Activated CD4-positive, alpha-beta T cell treated with anti-CD3 and anti-CD28 coated beads, Interleukin-2, amount 50 U/mL, for 1 hour (primary cell): Measurements from ENCODE around the gene TMEM33.

Experiments
- DNase-seq: peaks from one replicate; pipeline ENCODE4 v3.0.0-alpha.2; 2020

The TMEM33 gene

DNA sequence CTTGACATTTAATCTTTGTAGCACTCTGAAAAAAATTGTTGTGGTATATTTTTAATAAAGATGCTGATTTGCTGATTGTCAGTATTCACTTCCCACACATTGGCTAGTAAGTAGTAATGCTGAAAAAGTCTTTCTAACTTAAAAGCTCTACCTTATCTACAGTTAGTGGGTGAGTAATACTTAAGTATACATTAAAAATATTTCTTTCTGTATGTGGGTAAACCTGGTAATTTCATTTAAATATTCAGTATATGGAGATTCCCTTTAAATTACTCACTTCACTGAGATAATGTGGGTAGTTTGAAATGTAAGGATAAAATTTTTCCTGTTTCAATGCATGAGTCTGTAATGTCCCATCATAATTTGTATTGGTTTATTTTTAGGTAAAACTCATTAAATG lies 5.6 kb downstream of the TMEM33 start:
- DNase-seq = no peak

DNA sequence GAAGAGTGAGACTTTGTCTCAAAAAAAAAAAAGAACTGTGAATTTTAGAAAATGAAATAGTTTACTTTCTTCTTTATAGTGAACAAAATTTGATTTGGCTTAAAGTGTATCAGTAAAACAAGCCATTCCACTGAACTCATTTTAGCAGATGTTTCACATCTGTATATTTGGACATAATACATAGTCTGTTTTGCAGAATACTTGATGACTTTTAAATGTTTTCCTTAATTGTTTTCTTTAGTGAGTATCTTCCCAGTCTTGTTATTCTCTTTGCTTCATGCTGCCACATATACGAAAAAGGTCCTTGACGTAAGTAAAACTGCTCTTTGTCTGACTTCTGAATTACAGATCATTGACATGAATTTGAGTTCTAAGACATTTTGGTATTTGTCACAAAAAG lies 8.3 kb downstream of the TMEM33 start:
- no peak for DNase-seq

DNA sequence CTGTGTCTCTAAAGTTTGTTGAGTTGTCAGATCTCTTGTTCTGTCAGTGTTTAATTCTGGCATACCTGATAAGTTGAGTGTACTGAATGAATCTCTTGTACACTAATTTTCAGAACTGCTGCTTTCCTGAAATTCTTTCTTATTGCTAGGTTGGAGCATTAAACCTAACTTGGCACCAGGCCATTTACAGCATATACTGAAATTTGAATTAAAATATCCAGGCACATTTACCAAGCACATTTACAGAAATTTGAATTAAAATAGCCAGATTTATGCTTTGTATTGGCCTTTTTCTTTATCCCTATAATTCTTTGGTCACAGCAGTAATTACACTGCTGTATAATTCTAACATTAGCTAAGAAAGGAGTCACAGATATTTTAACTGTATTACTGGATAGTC lies 8.9 kb downstream of the TMEM33 start:
- no peak for DNase-seq

DNA sequence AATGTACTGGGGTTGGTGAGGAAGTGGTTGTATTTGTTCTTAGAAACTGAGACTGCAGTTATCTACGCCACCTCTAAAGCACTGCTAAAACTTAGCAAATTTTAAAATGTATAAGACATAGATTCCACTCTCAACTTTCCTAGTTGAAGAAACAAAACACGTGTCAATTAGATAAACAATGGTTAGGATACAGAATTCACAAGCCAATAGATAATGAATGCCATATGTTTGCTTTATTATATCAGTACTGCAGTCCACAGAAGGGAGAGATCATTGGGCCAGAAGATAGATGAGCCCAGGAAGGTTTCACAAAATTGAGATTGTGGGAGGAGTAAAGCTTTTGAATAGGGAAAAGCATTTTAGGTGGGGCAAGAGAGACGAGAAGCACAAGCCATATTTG lies 14.3 kb downstream of the TMEM33 start:
- DNase-seq = no peak

DNA sequence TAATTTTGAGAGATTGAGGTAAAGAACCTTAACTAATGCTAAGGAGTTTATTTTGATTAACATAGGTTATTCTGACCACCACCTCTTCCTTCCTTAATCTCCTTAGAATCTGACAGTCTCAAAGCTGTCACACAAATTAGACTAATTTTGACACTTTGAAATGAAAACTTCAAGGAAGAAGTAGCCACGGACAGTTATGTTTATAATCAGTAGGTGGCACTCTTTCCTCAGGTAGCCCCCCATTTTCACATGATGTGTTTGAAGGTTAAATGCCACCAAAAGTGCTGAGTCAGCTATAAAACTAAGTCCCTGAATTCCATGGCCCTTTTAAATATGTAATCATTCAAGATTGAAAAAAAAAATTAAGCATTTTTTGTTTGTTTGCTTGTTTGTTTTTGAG lies 22.4 kb downstream of the TMEM33 start:
- no peak for DNase-seq

DNA sequence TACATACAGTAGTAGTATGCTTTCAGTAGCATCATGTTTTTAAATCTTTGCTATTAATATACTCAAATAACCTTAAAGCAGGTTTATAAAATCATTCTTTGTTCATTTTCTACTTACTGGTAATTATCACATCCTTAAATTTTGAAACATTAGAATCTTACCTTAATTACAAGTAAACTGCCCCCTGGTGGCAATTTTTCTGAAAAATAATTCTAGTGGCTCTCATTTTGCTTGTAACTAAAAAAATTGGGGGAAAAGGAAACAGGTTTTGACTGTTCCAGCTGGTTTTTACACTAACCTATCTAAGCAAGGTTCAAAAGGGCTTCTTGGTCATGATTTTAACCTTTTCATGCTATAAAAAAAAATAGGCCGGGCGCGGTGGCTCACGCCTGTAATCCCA lies 27.9 kb downstream of the TMEM33 start:
- no peak for DNase-seq

DNA sequence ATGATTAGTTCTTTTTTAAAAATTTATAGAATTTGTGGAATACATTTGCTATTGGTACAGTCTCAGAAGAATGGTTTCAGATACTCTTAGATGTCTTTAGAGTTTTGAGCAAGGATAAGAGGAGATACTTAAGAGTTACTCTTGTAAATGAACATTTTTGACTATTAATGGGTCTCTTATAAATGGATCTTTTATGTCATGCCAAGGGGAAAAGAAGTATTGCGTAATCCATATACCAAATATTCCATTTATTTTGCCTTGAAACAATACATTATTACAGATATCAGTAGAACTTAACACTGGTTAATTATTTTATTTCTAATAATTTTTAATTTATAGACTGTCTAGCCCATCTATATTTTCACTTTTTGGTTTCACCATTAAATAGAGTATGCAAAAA lies 29.2 kb downstream of the TMEM33 start:
- no peak for DNase-seq

DNA sequence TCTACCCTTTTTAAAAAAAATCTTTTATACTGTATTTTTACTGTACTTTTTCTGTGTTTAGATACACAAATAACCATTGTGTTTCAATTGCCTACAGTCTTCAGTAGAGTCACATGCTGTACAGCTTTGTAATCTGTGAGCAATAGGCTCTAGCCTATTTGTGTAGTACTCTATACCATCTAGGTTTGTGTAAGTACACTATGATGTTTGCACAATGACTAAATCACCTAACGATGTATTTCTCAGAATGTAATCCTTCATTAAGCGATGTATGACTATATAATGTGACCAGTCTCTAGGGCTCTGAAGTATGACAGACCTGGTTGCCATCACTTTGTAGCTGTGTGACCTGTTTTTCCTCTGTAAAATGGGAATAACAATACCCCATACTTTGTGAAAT lies 32.2 kb downstream of the TMEM33 start:
- no peak for DNase-seq

DNA sequence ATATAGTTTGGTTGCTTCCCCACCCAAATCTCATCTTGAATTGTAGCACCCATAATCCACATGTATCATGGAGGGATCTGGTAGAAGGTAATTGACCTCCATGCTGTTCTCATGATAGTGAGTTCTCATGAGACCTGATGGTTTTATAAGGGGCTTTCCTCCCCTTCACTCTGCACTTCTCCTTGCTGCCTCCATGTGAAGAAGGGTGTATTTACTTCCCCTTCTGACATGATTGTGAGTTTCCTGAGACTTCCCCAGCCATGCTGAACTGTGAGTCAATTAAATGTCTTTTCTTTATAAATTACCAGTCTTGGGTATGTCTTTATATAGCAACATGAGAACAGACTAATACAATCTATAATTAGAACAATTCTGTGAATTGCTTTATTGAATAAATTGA lies 34.4 kb downstream of the TMEM33 start:
- no peak for DNase-seq

DNA sequence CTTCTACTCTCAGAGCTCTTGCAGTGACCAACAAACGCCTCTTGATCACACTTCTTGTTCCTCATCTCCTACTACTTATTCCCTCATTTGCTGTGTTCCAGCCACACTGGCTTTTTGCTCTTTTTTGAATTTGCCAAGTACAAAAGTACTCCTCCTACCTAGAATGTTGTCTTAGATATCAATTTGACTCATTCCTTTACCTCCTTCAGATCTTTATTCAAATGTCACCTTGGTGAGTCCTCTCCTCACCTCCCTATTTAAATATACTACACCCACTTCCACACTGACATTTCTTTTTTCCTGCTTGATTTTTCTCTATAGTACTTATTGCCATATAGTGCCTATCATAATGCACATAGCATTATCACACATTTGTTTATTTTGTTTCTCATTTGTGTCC lies 40.1 kb downstream of the TMEM33 start:
- no peak for DNase-seq

DNA sequence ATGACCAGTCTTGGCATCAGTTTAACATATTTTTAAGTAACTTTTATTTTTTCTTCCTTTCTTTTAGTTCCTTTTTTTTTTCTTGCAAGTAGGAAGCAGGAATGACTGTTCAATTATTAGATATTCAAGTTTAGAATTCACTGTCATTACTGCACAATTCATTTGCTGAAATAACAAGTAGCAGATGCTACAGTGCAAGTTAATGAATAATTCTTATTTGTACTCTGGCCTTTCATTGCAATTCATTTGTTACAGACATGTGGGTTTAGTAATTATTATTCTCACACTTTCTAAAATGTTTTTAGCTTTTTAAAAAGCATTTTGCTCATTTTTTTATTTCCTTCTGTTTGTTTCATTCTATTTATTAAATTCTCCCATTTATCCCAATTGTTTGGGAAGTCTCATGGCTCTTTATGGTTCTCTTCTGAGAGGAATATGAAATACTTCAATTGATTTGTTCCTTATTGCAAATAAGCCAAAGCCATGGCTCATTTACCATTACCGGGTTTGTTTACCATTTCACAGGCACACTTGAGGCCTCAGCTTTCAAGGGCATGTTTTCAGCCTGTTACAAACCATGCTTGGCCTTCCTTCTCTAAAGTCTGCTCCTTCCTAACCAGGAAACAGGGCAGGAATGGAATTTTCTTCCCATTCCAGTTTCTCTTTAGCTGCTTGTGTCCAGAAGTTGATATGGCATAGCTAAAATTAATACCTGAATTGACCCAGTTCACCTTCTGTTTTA lies 41.7 kb downstream of the TMEM33 start:
- DNase-seq = no peak

DNA sequence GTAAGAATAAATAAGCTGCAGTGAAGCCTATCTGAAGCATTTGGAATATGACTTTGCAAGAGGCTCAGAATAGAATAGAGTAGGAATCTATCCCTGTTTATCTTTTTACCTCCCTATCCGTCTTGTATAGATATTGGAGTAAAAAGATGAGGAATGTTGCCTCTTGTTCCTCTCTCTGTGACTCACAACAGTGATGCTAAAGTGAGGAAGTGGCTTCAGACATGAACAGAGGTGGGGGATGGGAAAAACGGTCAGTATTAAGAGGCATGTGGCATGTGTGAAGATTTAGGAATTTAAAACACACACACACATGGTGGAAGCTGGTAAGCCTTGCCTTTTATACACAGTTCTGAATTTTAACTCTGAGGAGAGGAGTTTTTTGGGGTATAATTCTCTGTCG lies 42.5 kb downstream of the TMEM33 start:
- no peak for DNase-seq

DNA sequence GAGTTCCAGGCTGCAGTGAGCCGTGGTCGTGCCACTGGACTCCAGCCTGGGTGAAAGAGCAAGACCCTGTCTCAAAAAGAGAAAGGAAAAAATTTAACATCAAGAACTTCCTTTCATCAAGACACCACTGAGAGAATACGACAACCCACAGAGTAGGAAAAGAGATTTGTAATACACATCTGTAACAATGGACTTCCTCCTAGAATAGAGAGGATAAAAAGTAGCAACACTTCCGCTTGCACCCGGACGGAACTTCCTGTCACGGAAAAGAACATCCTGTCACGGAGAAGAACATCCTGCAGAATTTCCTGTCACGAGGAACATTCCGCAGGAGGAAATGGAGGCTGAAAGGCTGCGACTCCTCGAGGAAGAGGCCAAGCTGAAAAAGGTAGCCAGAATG lies 46.2 kb downstream of the TMEM33 start, which contains the start of gene DCAF4L1:
Gene DCAF4L1 (plus strand): TSS at position 301 of the 400 bp plus-strand sequence. CDS start 37 bp downstream, at position 338.
- no peak for DNase-seq

DNA sequence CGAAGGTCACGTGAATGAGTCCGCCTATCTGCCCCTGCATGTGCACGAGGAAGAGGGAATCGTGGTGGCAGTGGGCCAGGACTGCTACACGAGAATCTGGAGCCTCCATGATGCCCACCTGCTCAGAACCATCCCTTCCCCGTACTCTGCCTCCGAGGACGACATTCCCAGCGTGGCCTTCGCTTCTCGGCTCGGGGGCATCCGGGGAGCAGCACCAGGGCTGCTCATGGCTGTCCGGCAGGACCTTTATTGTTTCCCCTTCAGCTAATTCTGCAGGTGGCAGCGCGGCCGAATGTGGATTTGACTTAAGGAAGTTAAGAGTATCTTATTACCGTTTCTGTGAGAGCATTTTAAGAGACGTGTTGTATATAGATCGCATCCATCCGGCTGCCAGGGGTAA lies 47.5 kb downstream of the TMEM33 start:
- no peak for DNase-seq

DNA sequence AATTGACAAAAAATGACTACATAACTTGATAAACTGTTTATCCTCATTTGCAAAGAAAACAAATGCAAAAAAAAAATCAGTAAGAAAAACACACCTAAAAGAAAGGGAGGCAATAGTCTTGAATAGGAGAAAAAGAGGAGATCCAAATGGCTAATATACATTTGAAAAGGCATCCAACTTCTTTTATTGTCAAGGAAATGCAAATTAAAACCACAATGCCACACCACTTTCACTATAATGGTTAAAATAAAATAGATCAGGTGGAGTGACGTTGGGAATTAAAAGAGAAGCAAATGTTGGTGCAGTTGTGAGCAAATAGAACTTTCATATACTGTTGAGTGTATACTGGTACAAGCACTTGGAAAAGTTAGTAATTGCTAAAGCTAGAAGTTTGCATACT lies 49.9 kb downstream of the TMEM33 start:
- no peak for DNase-seq

DNA sequence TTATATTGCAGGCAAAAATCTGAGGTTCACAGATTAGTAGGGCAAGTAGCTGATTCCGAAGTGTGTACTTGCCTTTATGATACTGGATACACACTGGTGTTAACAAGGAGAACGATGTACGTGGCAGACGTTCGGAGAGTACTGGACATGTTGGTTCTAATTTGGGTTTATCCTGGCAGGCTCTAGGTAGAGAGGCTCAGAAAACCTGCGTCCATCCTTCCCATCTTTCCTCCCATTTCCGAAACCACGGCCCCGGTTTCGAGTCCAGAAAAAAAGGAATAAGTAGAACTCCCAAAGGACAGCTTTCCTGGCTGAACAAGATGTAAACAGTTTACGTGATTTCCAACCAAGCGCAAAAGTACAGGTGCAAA lies 54.8 kb downstream of the TMEM33 start:
- DNase-seq = no peak

DNA sequence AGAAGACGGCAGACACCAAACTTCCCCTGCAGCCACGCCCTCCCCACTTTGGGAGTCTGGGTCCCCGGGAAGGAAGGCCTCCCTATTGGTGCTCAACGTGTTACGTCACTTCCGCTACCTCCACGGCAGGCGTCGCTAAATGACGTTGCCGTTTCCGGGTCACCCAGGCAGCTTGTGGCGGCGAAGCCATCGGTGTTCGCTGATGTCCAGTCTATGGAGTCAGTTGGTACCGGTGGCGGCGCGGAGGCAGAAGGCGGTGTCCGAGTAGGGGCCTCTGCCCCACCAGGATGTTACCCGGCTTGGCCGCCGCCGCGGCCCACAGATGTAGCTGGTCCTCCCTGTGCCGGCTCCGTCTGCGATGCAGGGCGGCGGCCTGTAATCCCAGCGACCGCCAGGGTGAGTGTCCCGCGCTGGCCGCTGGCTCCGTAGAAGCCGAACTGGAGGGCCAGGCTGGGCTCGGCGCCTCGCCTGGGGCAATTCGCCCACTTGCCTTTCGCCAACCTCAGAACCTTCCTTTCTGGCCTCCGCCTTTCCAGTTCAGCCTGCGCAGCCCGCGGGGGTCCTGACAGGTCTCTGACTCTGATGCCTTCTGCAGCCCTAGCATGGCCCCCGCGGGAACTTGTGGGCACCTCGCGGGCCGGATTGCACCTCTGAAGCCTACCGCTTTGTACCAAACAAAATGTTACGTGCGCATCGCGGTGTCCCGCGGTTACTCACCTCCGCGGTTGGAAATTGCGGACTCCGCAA lies 55.3 kb downstream of the TMEM33 start, which contains the start of gene SLC30A9:
Gene SLC30A9 (plus strand): TSS at position 166 of the 747 bp plus-strand sequence. CDS start 122 bp downstream, at position 288.
- peak; percentile 91 for DNase-seq

DNA sequence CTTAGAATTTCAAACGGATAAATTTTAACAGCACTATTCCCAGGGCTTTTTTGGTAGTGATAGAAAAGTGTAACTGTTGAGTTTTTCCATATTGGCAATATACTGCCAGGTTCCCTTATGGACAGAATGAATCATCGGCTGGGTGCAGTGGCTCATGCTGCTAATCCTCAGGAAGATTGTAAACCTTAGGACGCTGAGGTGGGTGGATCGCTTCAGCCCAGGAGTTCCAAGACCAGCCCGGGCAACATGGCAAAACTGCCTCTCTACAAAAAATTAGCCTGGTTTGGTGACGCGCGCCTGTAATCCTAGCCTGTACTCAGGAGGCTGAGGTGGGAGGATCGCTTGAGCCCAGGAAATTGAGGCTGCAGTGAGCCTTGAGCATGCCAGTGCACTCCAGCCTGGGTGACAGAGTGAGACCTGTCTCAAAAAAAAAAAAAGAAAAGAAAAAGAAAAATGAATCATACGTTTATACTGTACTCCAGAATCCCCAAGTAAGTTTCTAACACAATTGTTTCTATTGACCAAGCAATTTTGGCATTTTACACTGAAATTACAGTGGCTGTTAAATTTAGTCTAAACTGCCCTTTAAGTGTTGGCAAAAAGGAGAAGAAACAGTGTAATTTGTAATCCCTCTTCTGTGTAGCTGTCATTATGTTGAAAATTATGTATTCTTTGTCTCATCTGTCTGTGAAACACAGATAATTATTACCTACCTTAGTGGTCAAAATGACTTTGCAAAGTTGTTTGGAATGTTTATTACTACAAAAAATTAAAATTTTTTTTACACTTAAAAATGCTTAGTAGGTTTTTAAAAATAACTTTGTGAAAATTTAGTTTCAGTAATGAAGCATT lies 56.9 kb downstream of the TMEM33 start:
- DNase-seq = no peak

DNA sequence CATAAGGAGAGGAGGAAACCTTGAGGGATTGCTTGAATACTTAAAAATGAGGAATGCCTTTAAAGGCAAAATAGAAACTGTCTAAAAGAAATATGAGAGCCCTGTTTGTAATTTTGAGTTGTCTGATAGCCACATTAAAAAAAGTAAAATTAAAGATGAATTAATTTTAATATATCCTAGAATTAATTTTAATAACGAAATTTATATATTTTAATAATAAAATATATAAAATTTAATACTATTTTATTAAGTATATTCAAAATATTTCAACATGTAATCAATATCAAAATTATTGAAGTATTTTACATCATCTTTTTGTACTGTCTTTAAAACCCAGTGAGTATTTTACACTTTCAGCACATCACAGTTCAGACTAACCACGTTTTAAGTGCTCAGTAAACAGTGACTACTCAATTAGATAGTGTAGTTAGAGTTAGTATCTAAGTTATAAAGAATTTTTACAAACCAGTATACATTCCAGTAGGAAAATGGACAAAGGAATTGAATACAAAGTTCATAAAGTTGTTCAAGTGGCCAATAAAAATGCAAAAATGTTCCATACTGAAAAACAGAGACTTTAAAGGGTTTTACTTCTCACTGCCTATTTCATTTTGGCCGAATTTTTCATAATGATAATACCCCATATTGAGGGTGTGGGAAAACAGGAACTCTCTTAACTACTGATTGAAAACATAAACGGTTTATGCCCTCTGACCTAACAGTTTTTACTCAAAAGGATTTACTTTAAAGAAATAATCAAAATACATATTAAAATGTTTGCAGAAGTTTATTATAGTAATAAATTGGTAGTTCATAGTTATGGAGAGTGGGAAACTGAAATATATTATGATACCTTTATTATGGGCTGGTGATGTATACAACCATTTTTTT lies 58.0 kb downstream of the TMEM33 start:
- no peak for DNase-seq

DNA sequence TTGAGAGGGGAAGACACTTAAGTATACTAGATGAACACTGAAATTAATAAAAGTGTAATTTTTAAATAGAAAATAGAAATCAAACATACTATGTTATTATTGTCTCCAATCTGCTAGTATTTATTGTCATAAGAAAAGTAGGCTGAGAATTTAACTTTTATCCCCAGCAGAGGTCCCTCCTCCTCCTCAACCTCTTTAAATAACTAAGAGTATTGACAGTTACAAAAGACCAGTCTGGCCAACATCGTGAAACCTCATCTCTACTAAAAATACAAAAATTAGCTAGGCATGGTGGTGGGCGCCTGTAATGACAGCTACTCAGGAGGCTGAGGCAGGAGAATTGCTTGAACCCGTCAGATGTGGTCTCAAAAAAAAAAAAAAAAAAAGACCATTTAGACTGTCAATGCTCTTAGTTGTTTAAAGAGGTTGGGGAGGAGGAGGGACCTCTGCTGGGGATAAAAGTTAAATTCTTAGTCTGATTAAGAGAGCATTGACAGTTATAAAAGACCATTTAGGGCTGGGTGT lies 59.3 kb downstream of the TMEM33 start:
- no peak for DNase-seq

DNA sequence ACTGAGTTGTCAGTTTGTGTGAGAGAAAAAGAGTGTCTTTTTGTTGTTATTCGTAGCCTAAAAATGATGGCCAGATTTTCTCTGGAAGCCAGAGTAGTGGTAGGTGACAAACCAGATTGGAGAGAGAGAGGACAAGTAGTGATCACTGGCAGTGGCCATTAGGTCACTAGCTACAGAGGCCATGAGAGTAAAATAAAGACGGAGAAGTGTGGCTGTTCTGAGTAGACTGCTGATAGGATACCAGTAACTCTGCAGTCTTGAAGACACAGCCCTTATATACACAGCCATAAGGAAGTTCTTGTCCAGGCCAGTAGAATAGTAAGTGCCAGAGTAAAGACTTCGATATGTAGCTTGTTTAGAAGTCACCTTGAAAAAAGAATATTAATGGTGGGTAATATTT lies 62.8 kb downstream of the TMEM33 start:
- DNase-seq = no peak

DNA sequence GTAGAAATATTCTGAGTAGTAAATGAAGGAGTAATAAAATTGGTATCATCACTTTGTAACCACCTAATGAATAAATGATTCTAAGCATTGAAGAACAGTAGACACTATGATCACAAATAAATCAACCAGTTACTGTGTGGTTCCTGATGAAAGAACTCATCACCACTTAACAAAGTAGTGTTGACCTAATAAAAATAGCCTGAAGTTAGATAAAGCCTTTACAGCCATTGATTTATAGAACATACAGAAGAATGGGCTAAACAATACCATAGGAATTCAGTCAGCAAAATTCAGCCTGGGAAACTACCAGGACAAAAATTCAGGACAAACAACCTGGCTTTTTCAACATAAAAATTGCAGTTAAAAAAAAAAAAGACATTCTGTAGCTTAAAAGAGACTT lies 64.1 kb downstream of the TMEM33 start:
- DNase-seq = no peak
